ENCODE data around the gene USH2A.

Gene USH2A

GRCh38 chr1:215665215-215665614 lies 758.0 kb downstream of the USH2A start:
- Histone ChIP-seq H3K4me1 (peaks cover 0 to 7% (median 1%) of the 10 kb centered on the region in 4 donors), H3K27me3 (no peaks in the 10 kb centered on the region), H3K27ac (no peak overlapping the region), H3K9me3 (no peaks in the 10 kb centered on the region), H3K36me3 (no peaks in the 10 kb centered on the region), H3K4me3 (no peak overlapping the region)
- TF ChIP-seq CTCF (IDR thresholded peaks at IDR 0.05): no peak
- intact Hi-C loops (cut with DNase I; ENCODE audit: low total_unique reads): no loop called here
- no peak for DNase-seq

GRCh38 chr1:215661033-215661432 lies 762.2 kb downstream of the USH2A start:
- no peaks in the 10 kb centered on the region for H3K27me3 ChIP-seq
- DNase-seq: no peak
- no peaks in the 10 kb centered on the region for H3K4me1 ChIP-seq
- H3K36me3 ChIP-seq: no peaks in the 10 kb centered on the region
- intact Hi-C loops (cut with DNase I; ENCODE audit: low total_unique reads): no loop called here
- no peak overlapping the region for H3K4me3 ChIP-seq
- no peak overlapping the region for H3K27ac ChIP-seq
- no peak for TF ChIP-seq CTCF (IDR thresholded peaks at IDR 0.05)
- no peaks in the 10 kb centered on the region for H3K9me3 ChIP-seq

- Histone ChIP-seq H3K4me3 (no peak overlapping the region), H3K27me3 (no peaks in the 10 kb centered on the region), H3K9me3 (no peaks in the 10 kb centered on the region), H3K36me3 (no peaks in the 10 kb centered on the region), H3K27ac (no peak overlapping the region), H3K4me1 (no peaks in the 10 kb centered on the region)
- intact Hi-C loops (cut with DNase I; ENCODE audit: low total_unique reads): no loop called here
- DNase-seq: no peak
- TF ChIP-seq CTCF (IDR thresholded peaks at IDR 0.05): no peak
Measured at GRCh38 chr1:215660259-215660658, 763.0 kb downstream of the USH2A start.

- Histone ChIP-seq H3K4me3 (no peak overlapping the region), H3K9me3 (no peaks in the 10 kb centered on the region), H3K27me3 (no peaks in the 10 kb centered on the region), H3K27ac (no peak overlapping the region), H3K36me3 (no peaks in the 10 kb centered on the region), H3K4me1 (no peaks in the 10 kb centered on the region)
- TF ChIP-seq CTCF (IDR thresholded peaks at IDR 0.05): no peak
- no peak for DNase-seq
- intact Hi-C loops (cut with DNase I; ENCODE audit: low total_unique reads): no loop called here
Measured at GRCh38 chr1:215657047-215657446, 766.2 kb downstream of the USH2A start.

GRCh38 chr1:215652371-215652770 lies 770.9 kb downstream of the USH2A start:
- no peak overlapping the region for H3K27ac ChIP-seq
- DNase-seq: no peak
- no peak for TF ChIP-seq CTCF (IDR thresholded peaks at IDR 0.05)
- H3K27me3 ChIP-seq: no peaks in the 10 kb centered on the region
- H3K4me3 ChIP-seq: no peak overlapping the region
- intact Hi-C loops (cut with DNase I; ENCODE audit: low total_unique reads): no loop called here
- no peaks in the 10 kb centered on the region for H3K9me3 ChIP-seq
- no peaks in the 10 kb centered on the region for H3K36me3 ChIP-seq
- no peaks in the 10 kb centered on the region for H3K4me1 ChIP-seq

GRCh38 chr1:215651867-215652266 lies 771.4 kb downstream of the USH2A start:
- intact Hi-C loops (cut with DNase I; ENCODE audit: low total_unique reads): no loop called here
- H3K36me3 ChIP-seq: no peaks in the 10 kb centered on the region
- no peak overlapping the region for H3K27ac ChIP-seq
- H3K9me3 ChIP-seq: no peaks in the 10 kb centered on the region
- H3K4me3 ChIP-seq: no peak overlapping the region
- DNase-seq: no peak
- no peaks in the 10 kb centered on the region for H3K4me1 ChIP-seq
- no peaks in the 10 kb centered on the region for H3K27me3 ChIP-seq
- TF ChIP-seq CTCF (IDR thresholded peaks at IDR 0.05): no peak
